ENCODE measurements around the gene SULT6B1. TPM values are rescaled to one million over a fixed set of nuclear protein-coding genes. Genes with fewer than 3 reads are reported as not detected.

Gene SULT6B1
- total and polyA plus RNA-seq, 2 donors (not counting 3 experiments of a cell fraction or from before 2014, with no cell fraction given), result not detected

DNA sequence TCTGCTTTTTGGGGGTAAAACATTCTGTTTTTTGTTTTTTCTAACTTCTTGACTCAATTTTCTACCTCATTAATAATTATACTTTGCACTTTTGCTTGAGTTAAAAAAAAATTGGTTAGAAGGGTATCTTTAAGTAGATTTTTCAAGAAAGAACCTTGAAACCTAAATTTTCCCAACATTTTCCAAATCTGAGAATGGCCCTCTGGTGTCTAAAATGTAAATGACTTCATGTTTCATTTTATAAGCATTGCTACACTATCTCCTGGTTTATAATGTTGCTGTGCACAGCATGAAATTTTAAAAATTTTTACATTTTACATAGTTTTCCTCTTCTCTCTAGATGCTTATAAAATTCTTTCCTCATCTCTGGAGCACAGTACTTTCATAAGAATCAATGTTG is 45.9 kb downstream of the SULT6B1 start:
- DNase-seq (ENCODE audit: low read depth, low spot score) (no peak), FAIRE-seq (no peak)
- no TSS peak for BruUV-seq (replicated peaks)
- intact Hi-C loops (cut with micrococcal nuclease) (no loop called here), dilution Hi-C loops (cut with MboI; ENCODE audit: extremely low pct_ligation_motif_present, low sequenced_read_pairs) (no loop called here)
- ChIA-PET CTCF (interaction anchor here (1.2 kb wide), 1 partner anchor 14 kb away, joined by 3 read pairs; the partner anchor contains the start of gene EIF2AK2), POLR2A (no interaction called here)
- TF ChIP-seq POLR2AphosphoS5 (IDR thresholded peaks at IDR 0.05; ENCODE audit: insufficient read depth, low read depth, low read length) (no peak), EZH2 (IDR thresholded peaks at IDR 0.05; ENCODE audit: borderline replicate concordance, low read depth, low read length, severe bottlenecking) (no peak), POLR2A (IDR thresholded peaks at IDR 0.05; ENCODE audit: low read depth, low read length) (no peak), FOS (IDR thresholded peaks at IDR 0.05; ENCODE audit: borderline replicate concordance, insufficient read depth, low read length) (no peak), JUN (IDR thresholded peaks at IDR 0.05; ENCODE audit: borderline replicate concordance, insufficient read depth, insufficient read length, low read depth) (no peak), GATA2 (IDR thresholded peaks at IDR 0.05; ENCODE audit: insufficient read depth, insufficient read length, low read depth, low read length) (no peak)
- TF ChIP-seq, protein P1, sequence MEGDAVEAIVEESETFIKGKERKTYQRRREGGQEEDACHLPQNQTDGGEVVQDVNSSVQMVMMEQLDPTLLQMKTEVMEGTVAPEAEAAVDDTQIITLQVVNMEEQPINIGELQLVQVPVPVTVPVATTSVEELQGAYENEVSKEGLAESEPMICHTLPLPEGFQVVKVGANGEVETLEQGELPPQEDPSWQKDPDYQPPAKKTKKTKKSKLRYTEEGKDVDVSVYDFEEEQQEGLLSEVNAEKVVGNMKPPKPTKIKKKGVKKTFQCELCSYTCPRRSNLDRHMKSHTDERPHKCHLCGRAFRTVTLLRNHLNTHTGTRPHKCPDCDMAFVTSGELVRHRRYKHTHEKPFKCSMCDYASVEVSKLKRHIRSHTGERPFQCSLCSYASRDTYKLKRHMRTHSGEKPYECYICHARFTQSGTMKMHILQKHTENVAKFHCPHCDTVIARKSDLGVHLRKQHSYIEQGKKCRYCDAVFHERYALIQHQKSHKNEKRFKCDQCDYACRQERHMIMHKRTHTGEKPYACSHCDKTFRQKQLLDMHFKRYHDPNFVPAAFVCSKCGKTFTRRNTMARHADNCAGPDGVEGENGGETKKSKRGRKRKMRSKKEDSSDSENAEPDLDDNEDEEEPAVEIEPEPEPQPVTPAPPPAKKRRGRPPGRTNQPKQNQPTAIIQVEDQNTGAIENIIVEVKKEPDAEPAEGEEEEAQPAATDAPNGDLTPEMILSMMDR (IDR thresholded peaks at IDR 0.05; ENCODE audit: extremely low read depth in 1 of 2, insufficient read depth in 1 of 2, low read depth in 1 of 2, low read length in 2 of 2), result no peak
- TF ChIP-seq, protein P2, sequence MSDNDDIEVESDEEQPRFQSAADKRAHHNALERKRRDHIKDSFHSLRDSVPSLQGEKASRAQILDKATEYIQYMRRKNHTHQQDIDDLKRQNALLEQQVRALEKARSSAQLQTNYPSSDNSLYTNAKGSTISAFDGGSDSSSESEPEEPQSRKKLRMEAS (IDR thresholded peaks at IDR 0.05; ENCODE audit: insufficient read depth, insufficient read length), result no peak
- no peaks in the 10 kb centered on the region for H3K79me2 ChIP-seq (ENCODE audit: control insufficient read depth, insufficient read depth, low read length)
- H4K20me1 ChIP-seq (replicated peaks; ENCODE audit: control insufficient read depth, extremely low read depth, insufficient read depth, low read length), result no peaks in the 10 kb centered on the region
- no peak overlapping the region for H3K27ac ChIP-seq (ENCODE audit: insufficient read depth, low read depth, low read length)
- no peaks in the 10 kb centered on the region for H3K9me1 ChIP-seq (replicated peaks; ENCODE audit: control insufficient read depth, extremely low read depth, insufficient read depth, low read length)
- no peak overlapping the region for H3K4me3 ChIP-seq (replicated peaks in 1 of 3; ENCODE audit: insufficient read depth in 1 of 3, low read depth in 1 of 3, low read length in 3 of 3)
- no peak overlapping the region for H3K9ac ChIP-seq (replicated peaks; ENCODE audit: extremely low read depth, insufficient read depth, low read length)
- H2AFZ ChIP-seq (ENCODE audit: low read depth, low read length), result no peak overlapping the region
- no peaks in the 10 kb centered on the region for H3K9me3 ChIP-seq (replicated peaks; ENCODE audit: control insufficient read depth, insufficient read depth, low read length)
- H3K4me1 ChIP-seq (ENCODE audit: control insufficient read depth, extremely low read depth, insufficient read depth, low read length), result no peaks in the 10 kb centered on the region
- H3K27me3 ChIP-seq (ENCODE audit: control insufficient read depth in 2 of 2, insufficient read depth in 2 of 2, low read length in 2 of 2), result no peaks in the 10 kb centered on the region
- H3K4me2 ChIP-seq (ENCODE audit: insufficient read depth, low read length), result no peak overlapping the region
- peaks cover 9 to 24% of the 10 kb centered on the region in 2 experiments for H3K36me3 ChIP-seq (ENCODE audit: control insufficient read depth in 2 of 2, extremely low read depth in 1 of 2, insufficient read depth in 2 of 2, low read length in 2 of 2)
